Measurements from ENCODE around the gene ORC4. TPM values are rescaled to one million over a fixed set of nuclear protein-coding genes. Genes with fewer than 3 reads are reported as not detected.
"Not testable (repeated sequence)": the region's sequence is repeated elsewhere in the genome, so short reads cannot be mapped to it uniquely, and the experiment has no call there.

The ORC4 gene
- total and polyA plus RNA-seq, 2 donors: 16.0 to 109 TPM

- 90% methylated on average over 1 of the region's 1 CpG for WGBS
- Histone ChIP-seq H3K36me3 (ENCODE audit: insufficient read depth) (no peaks in the 10 kb centered on the region), H3K4me1 (ENCODE audit: insufficient read depth) (peaks cover 1% of the 10 kb centered on the region), H3K4me3 (ENCODE audit: low read depth, low read length) (no peak overlapping the region), H3K27ac (ENCODE audit: low read depth) (no peak overlapping the region)
- no peak for DNase-seq (ENCODE audit: extremely low spot score)
Measured at GRCh38 chr2:148000095-148000494, 20.4 kb downstream of the ORC4 start.

- no peak for DNase-seq (ENCODE audit: extremely low spot score)
- no peak overlapping the region for H3K4me3 ChIP-seq (ENCODE audit: low read depth, low read length)
- WGBS: 44% methylated on average over 2 of the region's 2 CpGs
- no peaks in the 10 kb centered on the region for H3K36me3 ChIP-seq (ENCODE audit: insufficient read depth)
- H3K4me1 ChIP-seq (ENCODE audit: insufficient read depth): peaks cover 1% of the 10 kb centered on the region
- no peak overlapping the region for H3K27ac ChIP-seq (ENCODE audit: low read depth)
Measured at GRCh38 chr2:147999126-147999525, 21.4 kb downstream of the ORC4 start.

- H3K27ac ChIP-seq (ENCODE audit: low read depth): no peak overlapping the region
- no peak overlapping the region for H3K4me3 ChIP-seq (ENCODE audit: low read depth, low read length)
- no peak for DNase-seq (ENCODE audit: extremely low spot score)
- peaks cover 1% of the 10 kb centered on the region for H3K4me1 ChIP-seq (ENCODE audit: insufficient read depth)
- 73% methylated on average over 4 of the region's 4 CpGs for WGBS
- H3K36me3 ChIP-seq (ENCODE audit: insufficient read depth): no peaks in the 10 kb centered on the region
Measured at GRCh38 chr2:147998203-147998602, 22.3 kb downstream of the ORC4 start.

DNA sequence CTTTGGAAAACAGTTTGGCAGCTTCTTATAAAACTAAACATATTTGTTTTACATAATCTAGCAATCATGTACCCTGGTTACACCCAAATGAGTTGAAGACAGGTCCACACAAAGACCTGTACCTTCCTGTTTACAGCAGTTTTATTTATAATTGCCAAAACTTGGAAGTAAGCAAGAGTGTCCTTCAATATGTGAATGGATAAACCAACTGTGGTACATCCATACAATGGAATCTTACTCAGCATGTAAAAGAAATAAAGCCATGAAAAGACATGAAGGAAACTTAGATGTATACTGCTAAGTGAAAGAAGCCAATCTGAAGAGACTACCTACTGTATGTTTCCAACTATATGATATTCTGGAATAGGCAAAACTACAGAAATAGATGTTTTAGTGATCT lies 23.7 kb downstream of the ORC4 start:
- Histone ChIP-seq H3K4me3 (ENCODE audit: low read depth, low read length) (no peak overlapping the region), H3K27ac (ENCODE audit: low read depth) (peak overlapping the region; percentile 23), H3K36me3 (ENCODE audit: insufficient read depth) (no peaks in the 10 kb centered on the region), H3K4me1 (ENCODE audit: insufficient read depth) (peaks cover 1% of the 10 kb centered on the region)
- DNase-seq (ENCODE audit: extremely low spot score): no peak

- not testable (repeated sequence) for H3K36me3 ChIP-seq (ENCODE audit: insufficient read depth); H3K4me1 ChIP-seq (ENCODE audit: insufficient read depth); H3K27ac ChIP-seq (ENCODE audit: low read depth); DNase-seq (ENCODE audit: extremely low spot score); H3K4me3 ChIP-seq (ENCODE audit: low read depth, low read length)
- 95% methylated on average over 7 of the region's 7 CpGs for WGBS
Measured at GRCh38 chr2:147994965-147995364, 25.6 kb downstream of the ORC4 start.

DNA sequence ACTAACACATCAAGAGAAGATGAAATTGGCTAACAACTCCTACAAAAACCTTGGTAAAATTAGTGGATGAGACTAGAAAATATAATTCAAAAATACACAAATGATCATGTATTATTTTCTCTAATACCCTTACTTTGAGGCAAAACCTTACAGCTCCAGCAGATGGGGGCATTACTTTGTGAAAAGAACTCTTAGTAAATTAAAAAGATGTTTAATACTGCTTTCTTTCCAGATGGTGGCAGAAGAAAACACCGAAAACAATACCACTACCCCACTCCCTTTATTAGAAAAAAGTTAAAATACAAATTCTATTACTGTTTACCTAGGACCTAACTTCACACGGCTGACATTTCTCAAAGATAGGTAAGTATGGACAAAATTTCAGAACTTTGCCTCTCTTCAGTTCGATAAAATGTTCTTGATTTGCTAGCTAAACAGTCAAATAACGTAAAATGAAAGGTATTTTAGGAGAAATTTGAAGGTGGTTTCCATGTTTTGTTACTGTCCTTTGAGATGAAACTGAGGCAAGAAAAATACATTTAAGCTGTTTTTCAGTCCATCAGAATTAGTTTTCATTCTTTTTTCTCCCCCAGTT lies 30.6 kb downstream of the ORC4 start:
- Histone ChIP-seq H3K27ac (ENCODE audit: low read depth) (no peak overlapping the region), H3K36me3 (ENCODE audit: insufficient read depth) (no peaks in the 10 kb centered on the region), H3K4me1 (ENCODE audit: insufficient read depth) (no peaks in the 10 kb centered on the region), H3K4me3 (ENCODE audit: low read depth, low read length) (no peak overlapping the region)
- WGBS: 49% methylated on average over 4 of the region's 4 CpGs
- DNase-seq (ENCODE audit: extremely low spot score): peak; percentile 23

GRCh38 chr2:147989102-147989501 lies 31.4 kb downstream of the ORC4 start:
- Histone ChIP-seq H3K4me1 (ENCODE audit: insufficient read depth) (no peaks in the 10 kb centered on the region), H3K4me3 (ENCODE audit: low read depth, low read length) (no peak overlapping the region), H3K36me3 (ENCODE audit: insufficient read depth) (no peaks in the 10 kb centered on the region), H3K27ac (ENCODE audit: low read depth) (no peak overlapping the region)
- WGBS: 95% methylated on average over 3 of the region's 3 CpGs
- no peak for DNase-seq (ENCODE audit: extremely low spot score)

- no peak for DNase-seq (ENCODE audit: extremely low spot score)
- 84% methylated on average over 5 of the region's 5 CpGs for WGBS
- H3K27ac ChIP-seq (ENCODE audit: low read depth): no peak overlapping the region
Measured at GRCh38 chr2:147980940-147981528, 39.5 kb downstream of the ORC4 start.

DNA sequence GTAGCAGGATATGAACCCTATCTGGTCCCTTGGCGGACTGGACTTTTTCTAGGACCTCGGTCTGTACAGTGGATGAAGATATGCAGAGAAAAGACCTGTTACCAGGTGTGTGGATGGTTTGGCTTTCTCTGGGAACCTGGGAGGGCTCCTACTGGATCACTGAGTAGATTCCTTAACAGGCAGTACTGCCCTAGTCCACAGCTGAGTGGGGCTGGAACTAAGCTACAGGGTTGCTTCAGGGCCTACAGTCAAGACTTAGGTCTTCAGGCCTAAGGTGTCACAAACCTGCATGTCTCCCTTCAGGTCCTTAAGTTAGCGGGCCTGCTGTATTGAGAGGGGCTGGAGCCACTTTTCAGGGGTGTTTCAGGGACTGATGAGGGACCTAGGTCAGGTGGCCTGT lies 42.9 kb downstream of the ORC4 start:
- H3K4me3 ChIP-seq (ENCODE audit: low read depth, low read length): no peak overlapping the region
- 100% methylated on average over 3 of the region's 3 CpGs for WGBS
- H3K36me3 ChIP-seq (ENCODE audit: insufficient read depth): no peaks in the 10 kb centered on the region
- DNase-seq (ENCODE audit: extremely low spot score): no peak
- H3K27ac ChIP-seq (ENCODE audit: low read depth): no peak overlapping the region
- no peaks in the 10 kb centered on the region for H3K4me1 ChIP-seq (ENCODE audit: insufficient read depth)

More at GRCh38 chr2:147980940-147981528, 39.5 kb downstream of the ORC4 start:
- H3K36me3 ChIP-seq (ENCODE audit: insufficient read depth): no peaks in the 10 kb centered on the region
- no peak overlapping the region for H3K4me3 ChIP-seq (ENCODE audit: low read depth, low read length)
- H3K4me1 ChIP-seq (ENCODE audit: insufficient read depth): no peaks in the 10 kb centered on the region

- Histone ChIP-seq H3K4me3 (ENCODE audit: low read depth, low read length) (no peak overlapping the region), H3K27ac (ENCODE audit: low read depth) (no peak overlapping the region)
- WGBS: 48% methylated on average over 2 of the region's 2 CpGs
Measured at GRCh38 chr2:147976102-147976501, 44.4 kb downstream of the ORC4 start.

DNA sequence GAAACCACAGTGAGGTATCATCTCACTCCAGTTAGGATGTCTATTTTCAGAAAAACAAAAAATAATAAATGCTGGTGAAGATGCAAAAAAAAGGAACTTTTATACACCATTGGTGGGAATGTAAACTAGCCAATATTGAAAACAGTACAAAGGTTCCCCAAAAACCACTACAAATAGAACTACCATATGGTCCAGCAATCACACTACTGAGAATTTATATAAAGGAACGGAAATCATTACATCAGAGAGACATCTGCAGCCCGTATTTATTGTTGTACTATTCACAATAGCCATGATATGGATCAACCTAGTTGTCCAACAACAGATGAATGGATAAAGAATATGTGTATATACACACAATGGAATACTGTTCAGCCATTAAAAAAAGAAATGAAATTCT lies 52.0 kb downstream of the ORC4 start:
- H3K36me3 ChIP-seq (ENCODE audit: insufficient read depth): peaks cover 2% of the 10 kb centered on the region
- H3K27ac ChIP-seq (ENCODE audit: low read depth): no peak overlapping the region
- WGBS: 97% methylated on average over 2 of the region's 2 CpGs
- no peak overlapping the region for H3K4me3 ChIP-seq (ENCODE audit: low read depth, low read length)
- no peaks in the 10 kb centered on the region for H3K4me1 ChIP-seq (ENCODE audit: insufficient read depth)
- no peak for DNase-seq (ENCODE audit: extremely low spot score)

More at GRCh38 chr2:147976102-147976501, 44.4 kb downstream of the ORC4 start:
- no peaks in the 10 kb centered on the region for H3K36me3 ChIP-seq (ENCODE audit: insufficient read depth)
- no peak for DNase-seq (ENCODE audit: extremely low spot score)
- H3K4me1 ChIP-seq (ENCODE audit: insufficient read depth): no peaks in the 10 kb centered on the region

DNA sequence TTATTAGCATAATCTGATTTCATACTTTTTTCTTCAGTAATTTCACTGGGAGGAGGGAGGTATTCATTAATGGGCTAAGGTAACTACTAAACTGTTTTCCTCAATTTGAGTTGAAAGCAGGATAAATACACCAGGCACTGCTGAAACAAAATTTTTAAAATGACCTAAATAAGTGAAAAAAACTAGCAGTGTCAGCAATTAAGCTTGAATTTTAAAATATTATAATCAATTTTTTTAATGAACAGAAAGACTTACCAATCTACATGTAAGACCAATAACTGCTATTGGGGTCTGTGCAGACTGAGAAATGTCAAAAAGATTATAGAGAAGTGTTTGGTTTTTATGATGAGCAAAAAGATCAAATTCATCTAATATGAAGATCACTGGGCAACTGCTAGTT lies 68.4 kb downstream of the ORC4 start:
- no peak for DNase-seq (ENCODE audit: extremely low spot score)
- no peaks in the 10 kb centered on the region for H3K4me1 ChIP-seq (ENCODE audit: insufficient read depth)
- H3K36me3 ChIP-seq (ENCODE audit: insufficient read depth): no peaks in the 10 kb centered on the region

GRCh38 chr2:147945660-147946059 lies 74.9 kb downstream of the ORC4 start:
- 31% methylated on average over 1 of the region's 1 CpG for WGBS
- no peak for DNase-seq (ENCODE audit: extremely low spot score)
- H3K4me3 ChIP-seq (ENCODE audit: low read depth, low read length): no peak overlapping the region
- H3K27ac ChIP-seq (ENCODE audit: low read depth): no peak overlapping the region
- H3K36me3 ChIP-seq (ENCODE audit: insufficient read depth): peaks cover 4% of the 10 kb centered on the region
- H3K4me1 ChIP-seq (ENCODE audit: insufficient read depth): no peaks in the 10 kb centered on the region

More for the DNA sequence above, 68.4 kb downstream of the ORC4 start:
- Histone ChIP-seq H3K4me3 (ENCODE audit: low read depth, low read length) (no peak overlapping the region), H3K27ac (ENCODE audit: low read depth) (no peak overlapping the region)

- no peak overlapping the region for H3K4me3 ChIP-seq (ENCODE audit: low read depth, low read length)
- H3K36me3 ChIP-seq (ENCODE audit: insufficient read depth): peaks cover 6% of the 10 kb centered on the region
- whole genome bisulfite sequencing: 97% methylated on average over 1 of the region's 1 CpG
- no peak overlapping the region for H3K27ac ChIP-seq (ENCODE audit: low read depth)
- DNase-seq (ENCODE audit: extremely low spot score): no peak
- no peaks in the 10 kb centered on the region for H3K4me1 ChIP-seq (ENCODE audit: insufficient read depth)
Measured at GRCh38 chr2:147939313-147939712, 81.2 kb downstream of the ORC4 start.
